ENCODE data around the gene DEPDC5.

DEPDC5 gene

DNA sequence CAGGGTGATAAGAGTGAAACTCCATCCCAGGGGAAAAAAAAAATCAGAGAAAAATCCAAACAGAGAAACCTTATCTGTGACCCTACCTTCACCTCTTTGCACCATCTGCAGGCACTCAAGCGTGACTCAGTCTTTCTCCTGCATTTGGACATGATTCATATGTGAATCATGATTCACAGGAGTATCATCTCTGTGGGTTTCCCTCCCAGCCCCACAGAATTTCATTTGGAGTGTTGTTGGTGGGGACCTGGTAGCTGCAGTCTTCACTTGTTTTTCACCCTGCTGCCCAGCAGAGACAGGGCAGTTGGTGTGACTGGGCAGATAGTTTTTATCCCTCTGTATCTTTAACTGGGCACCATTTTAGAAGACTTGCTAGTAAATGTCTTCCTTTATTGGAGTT lies 75.7 kb downstream of the DEPDC5 start:
- TF ChIP-seq SP1 (IDR thresholded peaks at IDR 0.05) (no peak), ARNT (IDR thresholded peaks at IDR 0.05) (no peak), BHLHE40 (IDR thresholded peaks at IDR 0.05; ENCODE audit: borderline replicate concordance) (no peak), LEF1 (IDR thresholded peaks at IDR 0.05; ENCODE audit: borderline replicate concordance) (no peak), FOXA1 (IDR thresholded peaks at IDR 0.05) (no peak), FOXK2 (IDR thresholded peaks at IDR 0.05) (no peak), FOXM1 (IDR thresholded peaks at IDR 0.05; ENCODE audit: borderline replicate concordance) (no peak), ELF4 (IDR thresholded peaks at IDR 0.05) (no peak), TARDBP (IDR thresholded peaks at IDR 0.05) (no peak), L3MBTL2 (conservative IDR thresholded peaks at IDR 0.05) (no peak), HDGF (IDR thresholded peaks at IDR 0.05; ENCODE audit: borderline replicate concordance) (no peak), SUZ12 (IDR thresholded peaks at IDR 0.05) (no peak), NFRKB (IDR thresholded peaks at IDR 0.05) (no peak), ZNF384 (IDR thresholded peaks at IDR 0.05) (no peak), CTBP1 (IDR thresholded peaks at IDR 0.05; ENCODE audit: borderline replicate concordance) (no peak)
- TF ChIP-seq, protein P1, sequence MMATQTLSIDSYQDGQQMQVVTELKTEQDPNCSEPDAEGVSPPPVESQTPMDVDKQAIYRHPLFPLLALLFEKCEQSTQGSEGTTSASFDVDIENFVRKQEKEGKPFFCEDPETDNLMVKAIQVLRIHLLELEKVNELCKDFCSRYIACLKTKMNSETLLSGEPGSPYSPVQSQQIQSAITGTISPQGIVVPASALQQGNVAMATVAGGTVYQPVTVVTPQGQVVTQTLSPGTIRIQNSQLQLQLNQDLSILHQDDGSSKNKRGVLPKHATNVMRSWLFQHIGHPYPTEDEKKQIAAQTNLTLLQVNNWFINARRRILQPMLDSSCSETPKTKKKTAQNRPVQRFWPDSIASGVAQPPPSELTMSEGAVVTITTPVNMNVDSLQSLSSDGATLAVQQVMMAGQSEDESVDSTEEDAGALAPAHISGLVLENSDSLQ (IDR thresholded peaks at IDR 0.05), result no peak
- CTCF ChIA-PET, result no interaction called here
- POLR2A ChIA-PET, result no interaction called here
- no peak for DNase-seq (ENCODE audit: extremely low spot score)

DNA sequence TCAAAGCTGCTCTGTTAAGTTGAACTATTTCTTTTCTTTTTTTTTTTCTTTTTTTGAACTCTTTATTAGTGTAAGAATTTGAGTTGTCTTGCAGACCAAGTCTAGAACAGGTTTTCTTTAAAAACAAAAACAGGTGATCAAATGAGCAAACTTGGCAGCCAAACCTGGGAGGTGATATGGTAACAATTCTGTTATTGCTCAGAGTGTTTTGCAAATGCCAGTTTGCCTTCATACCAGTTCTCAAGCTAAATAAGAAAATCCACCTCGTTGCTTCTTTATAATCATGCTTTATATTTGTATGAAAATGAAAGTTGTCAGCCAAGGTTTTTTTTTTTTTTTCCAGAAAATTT lies 76.9 kb downstream of the DEPDC5 start:
- TF ChIP-seq BHLHE40 (IDR thresholded peaks at IDR 0.05; ENCODE audit: borderline replicate concordance) (no peak), NFRKB (IDR thresholded peaks at IDR 0.05) (no peak), FOXK2 (IDR thresholded peaks at IDR 0.05) (no peak), LEF1 (IDR thresholded peaks at IDR 0.05; ENCODE audit: borderline replicate concordance) (no peak)
- ChIA-PET CTCF (no interaction called here), POLR2A (no interaction called here)
- DNase-seq (ENCODE audit: extremely low spot score), result no peak

DNA sequence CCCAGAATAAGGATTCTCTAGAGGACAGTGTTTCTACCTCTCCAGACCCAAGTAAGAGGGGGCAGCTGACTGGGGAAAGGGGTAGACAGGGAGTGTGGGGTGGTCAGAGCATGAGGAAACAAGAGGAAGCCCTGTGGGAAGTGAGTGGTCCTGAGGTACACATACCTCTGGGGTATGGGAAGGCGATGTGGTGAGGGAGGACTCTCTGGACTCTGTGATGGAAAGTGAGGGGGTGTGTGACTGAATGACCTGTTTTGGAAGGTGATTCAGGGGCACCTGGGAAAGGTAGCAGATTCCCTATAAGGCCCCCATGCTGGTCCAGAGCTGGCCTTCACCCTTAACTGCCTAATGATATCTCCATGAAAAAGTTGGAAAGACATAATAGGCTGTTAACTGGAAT lies 80.1 kb downstream of the DEPDC5 start:
- no peak for DNase-seq (ENCODE audit: extremely low spot score)
- POLR2A ChIA-PET, result interaction anchor here (0.9 kb wide), 1 partner anchor 172 kb away, joined by 3 read pairs; the partner anchor contains the start of gene PISD
- CTCF ChIA-PET, result interaction anchor here (0.6 kb wide), 1 partner anchor 1239 kb away, joined by 3 read pairs; no protein-coding TSS in a partner anchor
- TF ChIP-seq ELF4 (IDR thresholded peaks at IDR 0.05) (no peak), ZNF384 (IDR thresholded peaks at IDR 0.05) (no peak), LEF1 (IDR thresholded peaks at IDR 0.05; ENCODE audit: borderline replicate concordance) (no peak), TARDBP (IDR thresholded peaks at IDR 0.05) (no peak), ARNT (IDR thresholded peaks at IDR 0.05) (no peak), NFRKB (IDR thresholded peaks at IDR 0.05) (no peak), BHLHE40 (IDR thresholded peaks at IDR 0.05; ENCODE audit: borderline replicate concordance) (no peak), FOXM1 (IDR thresholded peaks at IDR 0.05; ENCODE audit: borderline replicate concordance) (no peak), FOXA1 (IDR thresholded peaks at IDR 0.05) (no peak), SP1 (IDR thresholded peaks at IDR 0.05) (no peak)
- TF ChIP-seq, protein P1 (IDR thresholded peaks at IDR 0.05), result no peak

DNA sequence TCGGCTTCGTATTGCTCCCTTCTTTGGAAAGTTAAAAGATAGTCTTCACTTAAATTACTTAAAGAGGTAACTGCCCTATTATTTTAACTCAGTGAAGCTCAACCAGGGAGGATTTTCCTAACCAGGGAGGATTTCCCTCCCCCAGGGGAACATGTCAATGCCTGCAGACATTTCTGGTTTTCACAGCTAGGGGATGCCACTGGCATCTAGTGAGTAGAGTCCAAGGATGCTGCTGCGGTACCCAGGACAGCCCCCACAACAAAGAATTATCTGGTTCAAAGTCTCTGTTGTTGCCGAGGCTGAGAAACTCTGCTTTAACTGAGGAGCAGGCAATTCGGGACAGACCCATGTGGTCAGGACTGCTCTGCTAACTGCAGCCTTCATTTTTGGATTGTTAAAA lies 82.2 kb downstream of the DEPDC5 start:
- TF ChIP-seq L3MBTL2 (conservative IDR thresholded peaks at IDR 0.05) (no peak), LEF1 (IDR thresholded peaks at IDR 0.05; ENCODE audit: borderline replicate concordance) (no peak), BHLHE40 (IDR thresholded peaks at IDR 0.05; ENCODE audit: borderline replicate concordance) (no peak), FOXK2 (IDR thresholded peaks at IDR 0.05) (no peak), FOXM1 (IDR thresholded peaks at IDR 0.05; ENCODE audit: borderline replicate concordance) (no peak), SUZ12 (IDR thresholded peaks at IDR 0.05) (no peak), HDGF (IDR thresholded peaks at IDR 0.05; ENCODE audit: borderline replicate concordance) (no peak), TARDBP (IDR thresholded peaks at IDR 0.05) (no peak), FOXA1 (IDR thresholded peaks at IDR 0.05) (no peak), CTBP1 (IDR thresholded peaks at IDR 0.05; ENCODE audit: borderline replicate concordance) (no peak), ARNT (IDR thresholded peaks at IDR 0.05) (no peak), SP1 (IDR thresholded peaks at IDR 0.05) (no peak), NFRKB (IDR thresholded peaks at IDR 0.05) (no peak), ZNF384 (IDR thresholded peaks at IDR 0.05) (no peak), ELF4 (IDR thresholded peaks at IDR 0.05) (no peak)
- TF ChIP-seq, protein P1 (IDR thresholded peaks at IDR 0.05), result no peak
- POLR2A ChIA-PET, result no interaction called here
- no peak for DNase-seq (ENCODE audit: extremely low spot score)
- CTCF ChIA-PET, result interaction anchor here (0.7 kb wide), 1 partner anchor 11 kb away, joined by 4 read pairs; no protein-coding TSS in a partner anchor

DNA sequence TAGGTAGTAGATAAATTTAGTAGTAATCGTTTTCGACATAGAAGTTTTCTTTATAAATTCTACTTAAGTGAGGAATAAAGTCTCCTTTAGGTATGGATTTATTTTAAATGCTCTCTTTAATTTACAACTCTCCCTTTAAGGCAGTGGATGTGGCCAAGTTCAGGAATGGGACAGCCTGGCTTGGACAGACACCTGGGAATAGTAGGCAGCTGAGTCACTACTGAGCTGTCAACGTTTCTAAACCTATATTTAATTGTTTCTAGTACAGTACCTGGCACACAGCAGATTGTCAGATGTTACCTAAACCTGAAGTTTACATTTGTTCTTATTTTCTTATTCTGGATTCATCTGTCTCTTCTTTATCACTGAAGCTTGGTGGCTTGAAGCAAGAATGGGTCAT lies 85.1 kb downstream of the DEPDC5 start:
- POLR2A ChIA-PET, result no interaction called here
- CTCF ChIA-PET, result no interaction called here
- no peak for DNase-seq (ENCODE audit: extremely low spot score)
- no peak for TF ChIP-seq BHLHE40 (IDR thresholded peaks at IDR 0.05; ENCODE audit: borderline replicate concordance)
- no peak for TF ChIP-seq ZNF384 (IDR thresholded peaks at IDR 0.05)

DNA sequence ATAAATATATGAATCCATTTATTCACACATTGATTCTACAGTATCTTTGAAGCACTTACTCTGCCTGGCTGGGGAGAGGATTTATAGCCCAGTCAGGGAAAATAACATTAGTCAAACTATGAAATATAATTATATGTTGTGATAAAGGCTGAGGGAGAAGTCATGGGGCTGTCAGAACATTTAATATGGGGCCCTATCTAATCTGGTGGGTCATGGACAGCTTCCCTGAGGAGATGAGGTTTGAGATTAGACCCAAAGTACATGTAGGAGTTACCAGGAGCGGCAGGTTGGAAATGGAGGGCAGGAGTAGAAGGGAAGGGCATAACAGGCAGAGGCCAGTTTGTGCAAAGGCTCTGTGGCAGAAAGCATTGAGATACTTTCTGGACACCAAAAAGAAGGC lies 86.2 kb downstream of the DEPDC5 start:
- CTCF ChIA-PET, result no interaction called here
- POLR2A ChIA-PET, result no interaction called here
- TF ChIP-seq ELF4 (IDR thresholded peaks at IDR 0.05), result no peak
- TF ChIP-seq HDGF (IDR thresholded peaks at IDR 0.05; ENCODE audit: borderline replicate concordance), result no peak
- TF ChIP-seq CTBP1 (IDR thresholded peaks at IDR 0.05; ENCODE audit: borderline replicate concordance), result no peak
- no peak for TF ChIP-seq TARDBP (IDR thresholded peaks at IDR 0.05)
- DNase-seq (ENCODE audit: extremely low spot score), result no peak

DNA sequence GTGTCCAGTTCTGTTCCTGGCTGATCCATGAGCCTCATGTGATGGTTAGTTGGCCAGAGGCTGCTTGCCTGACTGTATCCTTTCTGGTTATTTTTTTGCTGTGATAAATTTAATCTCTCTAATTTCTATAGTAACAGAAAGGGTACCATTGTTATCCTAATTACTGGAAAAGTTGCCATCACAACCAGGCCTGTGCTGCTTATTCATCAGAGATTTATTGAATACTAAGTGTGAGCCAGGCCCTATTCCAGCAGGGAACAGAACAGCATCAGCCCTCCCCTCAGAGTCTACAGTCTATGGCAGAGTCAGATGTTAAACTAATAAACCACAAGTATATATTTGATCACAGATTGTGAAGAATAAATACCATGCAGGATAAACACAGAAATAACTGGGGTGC lies 86.8 kb downstream of the DEPDC5 start:
- no peak for DNase-seq (ENCODE audit: extremely low spot score)
- TF ChIP-seq NFRKB (IDR thresholded peaks at IDR 0.05) (no peak), L3MBTL2 (conservative IDR thresholded peaks at IDR 0.05) (no peak)
- ChIA-PET CTCF (no interaction called here), POLR2A (no interaction called here)

All from HEK293T (cell line).